Esophagus muscularis mucosa (tissue), 3 donors: ENCODE results near the gene BFAR.

ENCODE experiments used
- CTCF ChIP-seq, 3 experiments: fragments of 200-600 bp in 2 of 3; fragments of 450-650 bp in 1 of 3; sonication (generic) in 2 of 3; IDR thresholded peaks; one replicate each; pipeline ENCODE4 v1.5.1; 2017 to 2019; ENCODE audit warnings: antibody characterized with exemption in 3 of 3, mild to moderate bottlenecking in 2 of 3, moderate library complexity in 1 of 3
- POLR2A ChIP-seq: fragments of 450-650 bp; IDR thresholded peaks from one replicate; pipeline ENCODE4 v1.6.1; 2017; ENCODE audit warnings: antibody characterized with exemption, moderate library complexity, mild to moderate bottlenecking, low read depth

GRCh38 chr16:14628806-14629611 lies 3.7 kb upstream of the BFAR start:
- TF ChIP-seq CTCF (IDR thresholded peaks at IDR 0.05), result no peak
- TF ChIP-seq POLR2A, result no peak
